Gastroesophageal sphincter (tissue), 4 donors: Measurements from ENCODE around the gene ATP11A. TPM values are rescaled to one million over a fixed set of nuclear protein-coding genes. Genes with fewer than 3 reads are reported as not detected.

Experiments used
- ATAC-seq: fragments of 150-250 bp; one replicate; pipeline ENCODE4 v1.9.1; 2016; ENCODE audit warnings: mild to moderate bottlenecking, moderate library complexity
- H3K27ac ChIP-seq, 4 donors: fragments of 200-600 bp; sonication (generic) in 3 of 4; 1 replicate in 3 of 4; 2 replicates in 1 of 4; pipeline ENCODE4 v1.5.1; 2016 to 2019
- H3K27me3 ChIP-seq: fragments of 200-600 bp; sonication (generic); one replicate; pipeline ENCODE4 v1.5.1; 2019
- H3K36me3 ChIP-seq, 2 donors: fragments of 200-600 bp; sonication (generic); one replicate each; pipeline ENCODE4 v1.5.1; 2019; ENCODE audit warnings: control low read depth in 1 of 2
- H3K4me1 ChIP-seq, 3 donors: fragments of 200-600 bp; sonication (generic); 1 replicate in 2 of 3; 2 replicates in 1 of 3; pipeline ENCODE4 v1.5.1; 2016 to 2019; ENCODE audit warnings: control low read depth in 2 of 3
- H3K4me3 ChIP-seq, 2 donors: fragments of 200-600 bp; sonication (generic); one replicate each; pipeline ENCODE4 v1.5.1; 2019; ENCODE audit warnings: mild to moderate bottlenecking in 1 of 2, moderate library complexity in 1 of 2
- H3K9me3 ChIP-seq, 3 donors: fragments of 200-600 bp; sonication (generic); one replicate each; pipeline ENCODE4 v1.5.1; 2017 to 2019; ENCODE audit warnings: control low read depth in 2 of 3
- CTCF ChIP-seq, 4 experiments: fragments of 200-600 bp in 2 of 4; fragments of 450-650 bp in 2 of 4; sonication (generic) in 1 of 4; IDR thresholded peaks; one replicate each; pipeline ENCODE4 v1.5.1; 2017 to 2019; ENCODE audit warnings: antibody characterized with exemption in 4 of 4, mild to moderate bottlenecking in 2 of 4, moderate library complexity in 2 of 4
- EP300 ChIP-seq: sonication (generic); formaldehyde crosslinking; IDR thresholded peaks from one replicate; pipeline ENCODE4 v1.6.1; 2017; ENCODE audit warnings: antibody characterized with exemption, mild to moderate bottlenecking
- POLR2A ChIP-seq, 2 donors: fragments of 450-650 bp; IDR thresholded peaks; one replicate each; pipeline ENCODE4 v1.6.1; 2017; ENCODE audit warnings: antibody characterized with exemption in 2 of 2, mild to moderate bottlenecking in 2 of 2, moderate library complexity in 1 of 2
- POLR2AphosphoS5 ChIP-seq: sonication (generic); formaldehyde crosslinking; IDR thresholded peaks from one replicate; pipeline ENCODE4 v1.6.1; 2017; ENCODE audit warnings: antibody characterized with exemption
- WGBS, 2 donors: methylation state at CpG; one replicate each; pipeline ENCODE4 v1.1.5; 2018; ENCODE audit warnings: low coverage in 1 of 2; 5-methylcytosine and 5-hydroxymethylcytosine counted together
- total RNA-seq, 4 donors: library from RNA; depleted of rRNA; stranded (reverse); fragments of >200 nt; gene quantifications; one replicate each; pipeline ENCODE4 v1.1.0, GENCODE V29; 2016

The ATP11A gene
- total RNA-seq, 4 donors from 2014 or later, result 12.9 to 21.7 (median 17.1) TPM

- H3K4me1 ChIP-seq, result peaks cover 0 to 33% (median 24%) of the 10 kb centered on the region in 3 donors
- no peak overlapping the region for H3K4me3 ChIP-seq
- TF ChIP-seq CTCF (IDR thresholded peaks at IDR 0.05) (no peak), EP300 (no peak), POLR2AphosphoS5 (no peak), POLR2A (IDR thresholded peaks at IDR 0.05) (no peak)
- no peak for ATAC-seq
- H3K27ac ChIP-seq, result no peak overlapping the region
- WGBS, 2 donors, result 89 to 95% methylated on average over 6 to 7 of the region's 27 CpGs
- H3K9me3 ChIP-seq, result no peaks in the 10 kb centered on the region
- no peaks in the 10 kb centered on the region for H3K36me3 ChIP-seq
- peaks cover 31% of the 10 kb centered on the region for H3K27me3 ChIP-seq
Measured at GRCh38 chr13:112890316-112891145, 200.7 kb downstream of the ATP11A start.

DNA sequence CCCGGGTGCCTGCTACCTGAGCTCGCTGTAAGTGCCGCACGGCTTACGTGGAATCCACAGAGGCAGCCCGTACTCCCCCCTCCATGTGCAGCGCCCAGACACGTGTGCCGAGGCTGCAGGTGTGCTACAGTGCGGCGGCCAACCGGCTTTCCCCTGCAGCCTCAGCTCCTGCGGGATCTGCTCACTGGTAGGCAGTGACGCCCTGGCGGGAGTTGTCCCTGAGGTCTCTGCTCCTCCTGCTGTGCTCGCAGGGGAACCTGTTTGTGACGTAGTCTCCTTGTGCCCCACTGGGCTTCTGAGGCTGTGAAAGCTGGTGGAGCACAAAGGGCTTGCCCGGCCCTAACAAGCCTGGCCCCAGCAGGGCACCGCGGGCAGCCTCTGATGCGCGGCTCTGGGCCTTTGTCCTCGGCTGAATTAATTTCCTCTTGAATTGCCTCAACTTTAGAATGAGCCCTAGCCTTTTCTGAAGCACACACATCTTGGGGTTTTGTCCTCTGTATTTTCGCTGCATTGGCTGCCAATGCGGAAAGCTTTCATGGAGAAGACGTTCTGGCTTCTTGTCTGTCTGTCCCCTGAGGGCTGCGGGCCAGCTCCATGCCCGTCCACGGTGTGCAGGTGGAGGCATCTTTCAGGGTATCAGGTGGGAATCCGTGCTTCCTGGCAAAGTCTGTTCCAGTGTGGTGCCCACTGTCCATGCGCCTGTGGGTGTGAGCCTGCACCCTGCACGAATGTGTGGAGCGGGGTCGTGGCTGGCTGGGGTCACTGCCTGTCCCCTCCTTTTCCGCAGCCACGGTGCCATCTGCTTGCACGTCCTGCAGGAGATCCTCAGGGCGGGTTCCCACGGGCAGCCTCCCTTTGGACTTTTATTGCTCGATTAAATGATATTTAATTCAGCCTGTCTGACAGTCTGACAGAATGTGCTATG lies 201.9 kb downstream of the ATP11A start:
- no peak overlapping the region for H3K4me3 ChIP-seq
- no peaks in the 10 kb centered on the region for H3K9me3 ChIP-seq
- no peak overlapping the region for H3K27ac ChIP-seq
- no peak for ATAC-seq
- WGBS, 2 donors, result 26 to 75% methylated on average over 7 of the region's 40 CpGs
- TF ChIP-seq CTCF (IDR thresholded peaks at IDR 0.05) (no peak), EP300 (no peak), POLR2AphosphoS5 (no peak), POLR2A (IDR thresholded peaks at IDR 0.05) (no peak)
- no peaks in the 10 kb centered on the region for H3K36me3 ChIP-seq
- H3K27me3 ChIP-seq, result peaks cover 43% of the 10 kb centered on the region
- H3K4me1 ChIP-seq, result peaks cover 0 to 25% (median 15%) of the 10 kb centered on the region in 3 donors

- Histone ChIP-seq H3K4me1 (peaks cover 0 to 25% (median 15%) of the 10 kb centered on the region in 3 donors), H3K4me3 (no peak overlapping the region), H3K27me3 (peaks cover 52% of the 10 kb centered on the region), H3K36me3 (no peaks in the 10 kb centered on the region), H3K9me3 (no peaks in the 10 kb centered on the region), H3K27ac (no peak overlapping the region)
- WGBS, 2 donors, result 25 to 37% methylated on average over 12 to 13 of the region's 22 CpGs
- no peak for TF ChIP-seq POLR2AphosphoS5
- no peak for TF ChIP-seq EP300
- no peak for ATAC-seq
Measured at GRCh38 chr13:112892426-112893206, 202.8 kb downstream of the ATP11A start.

GRCh38 chr13:112893207-112893569 lies 203.3 kb downstream of the ATP11A start:
- ATAC-seq, result no peak
- WGBS, 2 donors, result 40% methylated on average over 1 of the region's 7 CpGs; no CpG with 5 or more reads in 1 of the 2 donors

DNA sequence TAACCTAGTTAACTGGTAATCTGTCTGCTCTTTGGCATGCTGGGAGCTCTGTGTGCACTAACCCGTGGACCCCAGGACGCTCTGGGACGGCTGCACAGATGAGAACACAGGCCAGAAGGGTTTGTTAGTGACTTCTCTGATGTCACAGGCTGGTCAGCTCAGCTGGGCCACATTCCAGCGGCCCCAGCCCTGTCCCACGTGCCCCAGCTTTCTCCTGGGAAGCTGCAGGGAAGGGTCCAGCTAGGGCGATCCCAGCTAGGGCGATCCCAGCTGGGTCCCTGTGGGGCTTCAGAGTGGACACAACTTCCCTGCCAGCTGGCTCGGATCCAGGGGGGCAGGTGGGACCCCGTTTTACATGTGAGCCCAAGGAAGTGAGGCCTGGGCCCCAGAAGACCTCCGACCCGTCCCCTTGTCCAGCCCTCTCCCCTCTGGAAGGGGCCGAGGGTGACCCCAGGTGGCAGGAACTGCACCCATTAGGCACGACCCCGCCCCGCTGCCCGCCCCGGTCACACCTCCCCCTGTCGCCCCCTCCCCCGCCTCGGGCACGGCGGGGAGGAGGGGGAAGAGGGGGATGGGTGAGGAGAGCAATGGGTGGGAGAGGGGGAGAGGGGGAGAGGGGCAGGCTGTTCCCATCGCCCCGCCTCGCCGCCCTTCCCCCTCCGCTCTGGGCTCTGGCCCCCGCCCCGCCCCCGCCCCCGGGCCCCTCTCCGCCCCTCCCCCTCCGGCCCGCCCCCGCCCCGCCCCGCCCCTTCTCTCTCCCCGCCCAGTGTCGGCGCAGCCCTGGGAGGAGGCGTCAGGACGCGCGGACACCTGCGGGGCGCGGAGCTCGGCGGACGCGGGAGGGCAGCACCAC lies 204.0 kb downstream of the ATP11A start:
- ATAC-seq, result peak; percentile 22
- H3K4me1 ChIP-seq, result peaks cover 0 to 25% (median 15%) of the 10 kb centered on the region in 3 donors
- H3K36me3 ChIP-seq, result no peaks in the 10 kb centered on the region
- no peaks in the 10 kb centered on the region for H3K9me3 ChIP-seq
- H3K27ac ChIP-seq, result no peak overlapping the region
- WGBS, 2 donors, result no CpG with 5 or more reads among the region's 51 CpGs
- peak overlapping the region; percentile 9 to 59 for H3K4me3 ChIP-seq
- TF ChIP-seq EP300 (no peak), CTCF (IDR thresholded peaks at IDR 0.05) (no peak), POLR2A (IDR thresholded peaks at IDR 0.05) (no peak), POLR2AphosphoS5 (no peak)
- peaks cover 64% of the 10 kb centered on the region for H3K27me3 ChIP-seq

More at GRCh38 chr13:112893207-112893569, 203.3 kb downstream of the ATP11A start:
- no peak overlapping the region for H3K27ac ChIP-seq
- H3K36me3 ChIP-seq, result no peaks in the 10 kb centered on the region
- no peak overlapping the region for H3K4me3 ChIP-seq
- TF ChIP-seq POLR2AphosphoS5 (no peak), EP300 (no peak), POLR2A (IDR thresholded peaks at IDR 0.05) (no peak)
- peaks cover 0 to 25% (median 15%) of the 10 kb centered on the region in 3 donors for H3K4me1 ChIP-seq
- no peaks in the 10 kb centered on the region for H3K9me3 ChIP-seq
- peaks cover 58% of the 10 kb centered on the region for H3K27me3 ChIP-seq
